ENCODE data around the gene RPUSD1.

- TF ChIP-seq CHD2 (IDR thresholded peaks at IDR 0.05; ENCODE audit: low read depth, low read length) (no peak), ZNF382 (CRISPR knock-in tag; IDR thresholded peaks at IDR 0.05; ENCODE audit: borderline replicate concordance) (no peak), REST (IDR thresholded peaks at IDR 0.05; ENCODE audit: borderline replicate concordance in 1 of 2, low read depth in 1 of 2, low read length in 2 of 2) (no peak), ZNF607 (CRISPR knock-in tag; IDR thresholded peaks at IDR 0.05; ENCODE audit: borderline replicate concordance) (no peak), KDM1A (CRISPR knock-in tag; IDR thresholded peaks at IDR 0.05) (no peak), CTCF (CRISPR knock-in tag; IDR thresholded peaks at IDR 0.05) (no peak), POLR2A (IDR thresholded peaks at IDR 0.05; ENCODE audit: insufficient read depth in 1 of 2, low read depth in 2 of 2, low read length in 2 of 2) (no peak), FOXM1 (CRISPR knock-in tag; IDR thresholded peaks at IDR 0.05) (no peak), RAD51 (IDR thresholded peaks at IDR 0.05; ENCODE audit: borderline replicate concordance) (no peak), ETV6 (CRISPR knock-in tag; conservative IDR thresholded peaks at IDR 0.05) (no peak), POLR2AphosphoS2 (IDR thresholded peaks at IDR 0.05; ENCODE audit: low read depth, low read length) (no peak)
These were observed 13.8 kb downstream of the RPUSD1 start for GRCh38 chr16:774086-775001.
